HEK293 (cell line): ENCODE data around the gene MANF.

Experiments
- TF ChIP-seq, protein P1 (sequence below): fragments of 450-650 bp; formaldehyde crosslinking; IDR thresholded peaks from 2 replicates; pipeline ENCODE4 v1.5.1; 2016; ENCODE audit warnings: missing biosample characterization, missing genetic modification characterization
- TF ChIP-seq, protein P2 (sequence below): fragments of 450-650 bp; formaldehyde crosslinking; IDR thresholded peaks from 2 replicates; pipeline ENCODE4 v1.5.1; 2016; ENCODE audit warnings: missing biosample characterization, missing genetic modification characterization

DNA sequence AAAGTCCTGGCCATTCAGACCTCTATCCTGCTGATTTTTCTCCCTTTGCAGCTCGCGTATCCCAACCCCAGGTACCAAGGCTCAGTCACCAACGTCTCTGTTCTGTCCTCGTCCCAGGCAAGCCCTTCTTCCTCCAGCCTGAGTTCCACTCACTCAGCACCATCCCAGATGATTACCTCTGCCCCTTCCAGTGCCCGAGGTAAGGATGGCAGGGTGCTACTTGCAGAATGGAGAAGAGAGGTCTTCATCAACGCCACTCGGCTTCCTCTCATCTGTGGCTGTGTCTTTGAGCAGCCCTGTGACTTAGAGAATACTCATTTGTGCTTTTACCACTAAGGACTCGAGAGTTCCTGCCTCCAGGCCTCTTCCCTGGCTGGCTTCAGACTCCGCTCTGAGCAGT, 22.6 kb upstream of the MANF start:
- TF ChIP-seq, protein P1, sequence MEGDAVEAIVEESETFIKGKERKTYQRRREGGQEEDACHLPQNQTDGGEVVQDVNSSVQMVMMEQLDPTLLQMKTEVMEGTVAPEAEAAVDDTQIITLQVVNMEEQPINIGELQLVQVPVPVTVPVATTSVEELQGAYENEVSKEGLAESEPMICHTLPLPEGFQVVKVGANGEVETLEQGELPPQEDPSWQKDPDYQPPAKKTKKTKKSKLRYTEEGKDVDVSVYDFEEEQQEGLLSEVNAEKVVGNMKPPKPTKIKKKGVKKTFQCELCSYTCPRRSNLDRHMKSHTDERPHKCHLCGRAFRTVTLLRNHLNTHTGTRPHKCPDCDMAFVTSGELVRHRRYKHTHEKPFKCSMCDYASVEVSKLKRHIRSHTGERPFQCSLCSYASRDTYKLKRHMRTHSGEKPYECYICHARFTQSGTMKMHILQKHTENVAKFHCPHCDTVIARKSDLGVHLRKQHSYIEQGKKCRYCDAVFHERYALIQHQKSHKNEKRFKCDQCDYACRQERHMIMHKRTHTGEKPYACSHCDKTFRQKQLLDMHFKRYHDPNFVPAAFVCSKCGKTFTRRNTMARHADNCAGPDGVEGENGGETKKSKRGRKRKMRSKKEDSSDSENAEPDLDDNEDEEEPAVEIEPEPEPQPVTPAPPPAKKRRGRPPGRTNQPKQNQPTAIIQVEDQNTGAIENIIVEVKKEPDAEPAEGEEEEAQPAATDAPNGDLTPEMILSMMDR (tag by site-specific recombination), result no peak
- TF ChIP-seq, protein P2, sequence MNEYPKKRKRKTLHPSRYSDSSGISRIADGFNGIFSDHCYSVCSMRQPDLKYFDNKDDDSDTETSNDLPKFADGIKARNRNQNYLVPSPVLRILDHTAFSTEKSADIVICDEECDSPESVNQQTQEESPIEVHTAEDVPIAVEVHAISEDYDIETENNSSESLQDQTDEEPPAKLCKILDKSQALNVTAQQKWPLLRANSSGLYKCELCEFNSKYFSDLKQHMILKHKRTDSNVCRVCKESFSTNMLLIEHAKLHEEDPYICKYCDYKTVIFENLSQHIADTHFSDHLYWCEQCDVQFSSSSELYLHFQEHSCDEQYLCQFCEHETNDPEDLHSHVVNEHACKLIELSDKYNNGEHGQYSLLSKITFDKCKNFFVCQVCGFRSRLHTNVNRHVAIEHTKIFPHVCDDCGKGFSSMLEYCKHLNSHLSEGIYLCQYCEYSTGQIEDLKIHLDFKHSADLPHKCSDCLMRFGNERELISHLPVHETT (tag by site-specific recombination), result no peak
